WTC11 (cell line): Measurements from ENCODE around the gene GAL3ST1.

ENCODE experiments used
- CTCF ChIP-seq: fragments of 200-600 bp; IDR thresholded peaks from 2 replicates; pipeline ENCODE4 v1.8.0; 2022; ENCODE audit warnings: antibody characterized with exemption
- SMAD3 ChIP-seq: sonication (generic); formaldehyde crosslinking; IDR thresholded peaks from 2 replicates; pipeline ENCODE4 v1.8.0; 2022; ENCODE audit warnings: missing genetic modification reagents, mild to moderate bottlenecking, borderline replicate concordance
- TCF7 ChIP-seq: sonication (generic); formaldehyde crosslinking; IDR thresholded peaks from 2 replicates; pipeline ENCODE4 v1.8.0; 2022; ENCODE audit warnings: mild to moderate bottlenecking, low read depth, missing genetic modification reagents, moderate library complexity

DNA sequence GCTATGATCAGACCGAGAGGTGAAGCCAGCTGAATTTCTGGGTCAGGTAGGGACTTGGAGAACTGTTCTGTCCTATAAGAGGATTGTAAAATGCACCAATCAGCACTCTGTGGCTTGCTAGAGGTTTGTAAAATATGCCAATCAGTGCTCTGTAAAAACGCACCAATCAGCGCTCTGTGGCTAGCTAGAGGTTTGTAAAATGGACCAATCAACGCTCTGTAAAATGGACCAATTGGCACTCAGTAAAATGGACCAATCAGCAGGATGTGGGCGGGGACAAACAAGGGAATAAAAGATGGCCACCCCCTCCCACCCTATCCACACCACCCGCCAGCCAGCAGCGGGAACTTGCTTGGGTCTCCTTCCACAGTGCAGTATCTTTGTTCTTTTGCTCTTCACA is 62.6 kb downstream of the GAL3ST1 start:
- TF ChIP-seq CTCF (no peak), SMAD3 (CRISPR knock-in tag) (no peak), TCF7 (CRISPR knock-in tag) (no peak)
